Limb (tissue), 2 donors: ENCODE results near the gene ROPN1B.
"Not testable (repeated sequence)": the region's sequence is repeated elsewhere in the genome, so short reads cannot be mapped to it uniquely, and the experiment has no call there.

Experiments used
- DNase-seq, 2 donors: peaks; one replicate each; pipeline ENCODE4 v3.0.0-alpha.2; 2016; ENCODE audit errors: extremely low spot score in 2 of 2

Gene ROPN1B

DNA sequence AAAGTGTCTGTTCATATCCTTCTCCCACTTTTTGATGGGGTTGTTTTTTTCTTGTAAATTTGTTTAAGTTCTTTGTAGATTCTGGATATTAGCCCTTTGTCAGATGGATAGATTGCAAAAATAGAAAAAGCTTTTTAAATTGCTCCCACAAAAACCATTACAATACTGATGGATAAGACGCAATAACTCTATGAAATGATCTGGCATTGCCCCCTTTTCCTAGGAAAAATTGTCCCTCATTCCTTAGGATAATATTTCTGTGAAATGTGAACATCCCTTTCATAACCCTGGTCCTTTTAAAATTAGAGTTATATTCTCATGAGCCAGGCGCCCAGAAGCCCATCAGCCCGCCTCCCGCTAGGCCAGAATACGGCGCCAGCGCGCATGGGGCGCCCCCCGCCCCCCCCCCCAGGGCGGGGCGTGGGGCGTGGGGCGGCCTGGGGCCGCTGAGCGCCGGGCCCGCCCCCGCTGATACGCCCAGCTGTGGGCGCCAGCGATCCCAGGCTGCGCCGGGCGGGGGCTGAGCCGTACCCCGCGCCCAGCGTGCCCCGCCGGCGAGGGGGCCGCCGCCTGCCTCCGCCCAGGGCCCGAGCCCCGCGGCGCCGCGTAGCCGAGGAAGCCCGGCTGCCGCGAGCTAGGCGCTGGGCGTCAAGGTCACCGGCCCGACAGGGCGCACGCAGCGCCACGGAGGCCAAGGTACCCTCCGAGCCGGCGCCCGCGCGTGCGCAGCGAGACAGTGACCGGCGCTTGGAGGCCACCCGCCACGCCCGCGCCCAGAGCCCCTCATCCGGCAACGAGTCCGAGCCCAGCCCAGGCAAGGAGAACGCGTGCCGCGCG is 11.1 kb upstream of the ROPN1B start:
- peak in 1 of 2 donors; percentile 41 for DNase-seq

DNA sequence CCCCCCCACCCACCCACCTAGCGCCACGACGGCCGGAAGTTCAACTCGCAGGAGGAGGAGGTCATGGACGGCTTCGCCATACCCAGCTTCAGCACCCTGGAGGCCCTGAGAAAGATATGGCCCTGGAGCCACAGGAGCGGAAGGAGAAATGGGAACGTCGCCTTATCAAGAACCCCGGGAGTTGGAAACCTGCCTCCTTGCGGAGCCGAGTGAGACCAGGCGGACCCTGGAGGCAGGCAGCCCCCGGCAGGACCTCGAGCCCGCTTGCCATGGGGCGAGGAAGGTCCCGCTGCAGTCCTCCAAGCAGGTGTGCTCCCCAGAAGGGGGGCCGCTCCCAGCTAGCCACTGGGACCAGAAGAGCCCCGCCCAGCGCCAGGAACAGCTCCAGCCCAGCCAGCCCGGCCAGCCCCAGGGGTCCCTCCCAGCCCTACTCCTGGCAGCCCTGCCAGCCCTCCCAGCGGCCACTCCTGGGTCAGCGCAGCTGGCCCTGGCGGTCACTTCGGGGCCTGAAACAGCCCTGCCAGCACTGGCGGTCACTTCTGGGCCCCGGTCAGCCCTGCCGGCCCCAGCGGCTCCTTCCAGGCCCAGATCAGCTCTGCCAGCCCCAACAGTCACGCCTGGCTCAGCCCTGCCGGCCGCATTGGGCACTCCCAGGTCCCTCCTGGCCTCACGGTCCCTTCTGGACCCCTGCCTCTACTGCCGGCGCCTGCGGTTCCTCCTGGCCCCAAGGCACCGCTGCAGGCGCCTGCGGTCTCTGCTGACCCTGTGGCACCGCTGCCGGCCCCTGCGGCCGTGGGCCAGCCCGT is 10.3 kb upstream of the ROPN1B start:
- DNase-seq, result peak in 1 of 2 donors; percentile 28

DNA sequence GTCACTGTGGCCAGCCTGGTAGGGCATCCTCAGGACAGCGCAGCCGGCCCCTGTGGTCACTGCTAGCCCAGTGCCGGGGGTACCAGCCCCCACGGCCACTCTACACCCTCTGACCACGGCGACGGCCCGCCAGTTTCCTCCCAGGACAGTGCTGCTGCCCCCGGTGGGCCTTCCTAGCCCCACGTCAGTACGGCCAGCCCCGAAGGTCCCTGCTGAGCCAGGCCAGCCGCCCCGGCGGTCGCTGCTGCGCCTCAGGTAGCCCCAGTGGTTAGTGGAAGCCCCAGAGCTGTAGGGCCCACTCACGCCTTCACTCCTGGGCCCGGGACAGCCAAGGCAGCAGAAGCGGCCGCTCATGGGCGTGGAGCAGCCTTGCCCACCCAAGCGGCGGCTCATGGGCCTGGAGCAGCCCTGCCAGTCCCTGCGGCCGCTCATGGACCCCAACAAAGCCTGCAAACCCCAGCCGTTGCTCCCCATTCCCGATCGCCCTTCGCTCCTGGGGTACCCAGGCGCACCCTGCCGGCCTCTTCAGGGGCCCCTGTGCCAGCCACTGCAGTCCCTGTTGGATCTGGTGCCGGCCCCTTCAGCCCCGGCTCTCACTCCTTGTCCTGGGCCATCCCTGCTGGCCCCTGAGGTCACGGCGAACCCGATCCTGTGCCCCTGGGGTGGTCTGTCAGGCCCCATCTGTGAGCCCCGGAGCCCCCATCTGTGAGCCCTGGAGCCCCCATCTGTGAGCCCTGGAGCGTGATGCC is 9.5 kb upstream of the ROPN1B start:
- peak in 1 of 2 donors; percentile 30 for DNase-seq

DNA sequence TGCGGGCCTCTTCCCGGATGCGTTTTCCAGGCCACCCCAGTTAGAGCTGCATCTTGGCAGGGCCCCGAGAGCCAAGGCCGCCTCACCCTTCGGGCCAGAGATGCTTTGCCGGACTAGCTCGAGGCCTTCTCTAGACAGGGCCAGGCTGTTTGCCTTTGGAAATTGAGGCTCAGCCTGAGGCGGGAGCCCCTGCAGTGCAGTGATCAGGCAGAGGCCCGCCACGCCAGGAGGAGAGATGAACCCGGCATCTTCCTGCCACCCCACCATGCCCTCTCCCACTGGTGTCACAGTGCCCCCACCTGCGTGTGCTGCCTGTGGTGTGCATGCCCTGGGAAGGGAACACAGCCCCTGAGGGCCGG is 8.9 kb upstream of the ROPN1B start:
- DNase-seq, result no peak

DNA sequence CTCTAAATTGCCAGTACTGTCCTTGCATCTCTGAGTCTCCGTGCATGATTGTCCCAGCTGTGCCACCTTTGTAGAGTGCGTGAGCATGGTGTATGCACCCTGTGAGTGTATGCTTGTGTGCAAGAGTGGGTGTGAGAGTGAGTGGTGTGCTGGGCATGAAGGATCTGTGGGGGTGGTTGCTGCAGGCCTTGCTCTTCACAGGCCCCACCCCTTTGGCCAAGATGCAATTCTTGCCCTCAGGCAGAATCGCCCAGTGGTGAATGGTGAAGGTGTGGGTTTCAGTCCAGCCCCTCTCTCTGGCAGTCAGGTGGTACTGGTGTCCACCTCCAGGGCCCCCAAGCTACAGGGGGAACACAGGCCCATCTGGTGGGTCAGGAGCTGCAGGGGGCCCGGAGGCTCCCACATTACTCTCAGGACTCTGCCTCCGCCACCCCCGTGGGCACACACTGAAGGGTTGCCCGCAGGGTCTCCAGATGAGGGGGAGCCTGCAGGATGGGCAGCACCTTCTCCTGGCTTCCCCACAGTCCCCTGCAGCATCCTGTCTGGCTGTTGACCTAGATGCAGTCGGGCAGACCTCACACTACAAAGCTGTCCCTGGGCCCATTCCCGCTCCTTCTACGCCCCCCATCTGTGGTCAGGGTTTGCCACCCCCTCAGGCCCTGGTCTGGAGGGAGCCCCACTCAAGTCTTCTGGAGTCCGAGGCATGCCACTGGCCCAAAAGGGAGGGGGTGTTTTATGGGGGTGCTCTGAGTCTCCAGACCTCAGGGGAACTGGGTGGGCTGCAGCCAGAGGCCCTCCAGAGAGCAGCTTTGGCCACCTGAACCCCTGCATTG is 8.3 kb upstream of the ROPN1B start:
- no peak for DNase-seq

DNA sequence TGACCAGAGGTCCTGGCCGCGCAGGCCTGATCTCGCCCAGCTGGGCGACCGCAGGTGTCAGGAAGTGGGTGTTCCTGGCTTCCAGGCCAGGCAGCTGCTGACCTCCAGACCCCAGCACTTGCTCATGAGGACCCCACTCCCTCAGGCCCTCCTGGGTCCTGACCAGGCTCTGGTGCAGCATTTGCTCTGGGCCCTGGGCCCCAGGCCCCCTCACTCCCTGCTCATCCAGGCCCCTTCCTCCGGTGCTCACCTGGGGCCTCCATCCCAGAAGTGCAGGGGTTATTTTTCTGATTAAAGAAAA is 7.7 kb upstream of the ROPN1B start:
- no peak for DNase-seq

DNA sequence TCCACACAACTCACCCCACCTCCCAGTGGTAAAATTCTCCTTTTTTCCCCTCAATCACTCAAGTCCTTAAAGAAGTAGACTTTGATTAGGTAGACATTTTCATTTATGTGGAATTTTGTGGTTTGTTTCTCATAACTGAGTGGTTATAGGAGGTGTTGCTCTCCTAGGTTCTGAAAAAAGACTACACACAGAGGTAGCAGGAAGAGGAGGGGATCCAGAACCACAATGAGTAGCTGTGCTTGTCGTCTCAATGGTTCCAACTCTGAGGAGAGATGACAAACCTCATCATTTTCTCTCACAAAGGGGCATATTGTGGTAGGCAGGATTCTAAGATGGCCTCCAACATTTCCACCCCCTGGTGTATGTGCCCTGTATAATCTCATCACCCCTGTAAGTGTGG is 5.1 kb upstream of the ROPN1B start:
- not testable (repeated sequence) for DNase-seq

DNA sequence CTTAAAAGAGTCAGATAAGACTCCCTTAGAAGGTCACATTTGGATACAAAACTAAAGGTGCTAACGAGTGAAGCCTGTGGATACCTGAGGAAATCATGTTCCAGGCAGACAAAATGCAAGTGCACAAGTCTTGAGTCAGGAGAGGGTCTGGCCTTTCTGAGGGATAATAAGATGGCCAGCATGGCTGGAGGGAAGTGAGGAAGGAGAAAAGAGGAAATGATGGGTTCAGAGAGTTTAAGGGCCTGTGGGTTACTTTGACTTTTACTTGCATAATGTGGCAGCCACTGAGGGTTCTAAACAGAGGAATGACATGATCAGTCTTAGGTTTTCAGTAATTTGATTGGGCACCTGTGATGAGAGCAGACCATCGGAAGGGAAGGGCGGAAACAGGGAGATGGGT is 3.5 kb upstream of the ROPN1B start:
- DNase-seq, result no peak

DNA sequence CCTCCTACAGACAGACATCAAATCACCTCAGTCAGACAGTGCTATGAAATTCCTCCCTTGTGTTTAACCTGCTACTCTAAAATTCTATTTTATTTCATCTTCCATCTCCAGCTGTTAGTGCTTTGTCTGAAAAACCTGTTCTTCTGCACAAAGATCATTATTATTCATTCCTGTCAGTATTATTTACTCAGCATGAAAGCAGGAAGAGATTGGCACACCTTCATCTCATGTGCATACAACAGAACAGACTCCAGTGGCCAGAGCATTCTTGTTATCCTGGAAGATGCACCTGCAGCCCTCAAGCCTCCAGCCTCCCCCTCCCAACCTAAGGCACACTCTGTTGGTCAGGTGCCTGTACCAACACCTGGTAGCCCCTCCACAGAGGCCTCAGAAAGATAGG is 1.8 kb upstream of the ROPN1B start:
- DNase-seq, result no peak

DNA sequence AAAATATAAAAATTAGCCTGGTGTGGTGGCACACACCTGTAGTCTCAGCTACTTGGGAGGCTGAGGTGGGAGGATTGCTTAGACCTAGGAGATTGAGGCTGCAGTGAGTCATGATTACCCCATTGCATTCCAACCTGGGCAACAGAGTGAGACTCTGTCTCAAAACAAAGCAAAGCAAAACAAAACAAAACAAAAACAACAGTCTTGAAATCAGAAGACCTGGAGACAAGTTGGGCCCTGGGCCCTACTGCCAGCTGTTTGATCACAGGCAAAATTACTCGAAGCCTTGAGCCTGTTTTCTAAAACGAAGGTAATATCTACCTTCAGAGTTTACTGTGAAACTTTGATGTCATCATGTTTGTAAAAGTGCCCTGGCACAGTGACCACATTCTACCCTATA is 857 bp upstream of the ROPN1B start:
- not testable (repeated sequence) for DNase-seq

DNA sequence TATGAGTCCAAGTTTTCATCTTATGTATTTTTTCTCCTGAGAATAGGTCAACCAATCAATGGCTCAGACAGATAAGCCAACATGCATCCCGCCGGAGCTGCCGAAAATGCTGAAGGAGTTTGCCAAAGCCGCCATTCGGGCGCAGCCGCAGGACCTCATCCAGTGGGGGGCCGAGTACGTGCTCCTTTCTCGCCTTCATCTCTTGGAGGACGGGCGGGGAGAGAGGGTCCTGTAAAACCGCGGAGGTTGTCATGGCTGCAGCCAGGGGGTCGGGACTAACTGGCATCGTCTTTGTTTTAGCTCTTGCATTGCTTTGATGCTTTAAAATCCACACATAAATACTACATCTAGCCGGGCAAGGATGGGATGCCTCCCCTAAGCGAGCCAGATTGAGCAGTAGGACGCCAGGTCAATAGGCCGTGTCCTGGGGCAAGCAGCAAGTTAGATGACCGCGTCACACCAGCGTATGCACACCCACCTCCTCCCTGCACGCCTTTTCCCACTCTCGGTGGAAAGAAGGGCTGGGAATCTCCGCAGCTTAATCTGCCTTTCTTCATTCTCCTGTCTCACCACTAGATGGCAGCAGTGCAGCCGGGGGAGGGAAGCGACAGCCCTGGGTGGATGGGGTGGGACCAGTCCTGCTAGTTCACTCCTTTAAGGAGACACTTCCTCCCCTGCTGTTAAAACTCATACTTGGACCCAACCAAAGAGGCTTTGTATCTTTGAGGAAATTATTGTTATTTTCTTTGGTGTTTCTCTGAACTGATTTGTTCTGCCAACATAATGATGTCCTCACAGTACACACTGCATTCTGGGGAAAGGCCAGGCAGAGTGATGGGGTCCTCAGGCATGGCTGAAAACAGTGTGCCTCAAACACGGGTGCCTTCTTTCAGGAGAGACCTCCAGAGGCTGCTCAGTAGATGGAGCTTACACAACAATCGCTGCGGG is 3.3 kb downstream of the ROPN1B start:
- DNase-seq, result peak; percentile 21 to 64

DNA sequence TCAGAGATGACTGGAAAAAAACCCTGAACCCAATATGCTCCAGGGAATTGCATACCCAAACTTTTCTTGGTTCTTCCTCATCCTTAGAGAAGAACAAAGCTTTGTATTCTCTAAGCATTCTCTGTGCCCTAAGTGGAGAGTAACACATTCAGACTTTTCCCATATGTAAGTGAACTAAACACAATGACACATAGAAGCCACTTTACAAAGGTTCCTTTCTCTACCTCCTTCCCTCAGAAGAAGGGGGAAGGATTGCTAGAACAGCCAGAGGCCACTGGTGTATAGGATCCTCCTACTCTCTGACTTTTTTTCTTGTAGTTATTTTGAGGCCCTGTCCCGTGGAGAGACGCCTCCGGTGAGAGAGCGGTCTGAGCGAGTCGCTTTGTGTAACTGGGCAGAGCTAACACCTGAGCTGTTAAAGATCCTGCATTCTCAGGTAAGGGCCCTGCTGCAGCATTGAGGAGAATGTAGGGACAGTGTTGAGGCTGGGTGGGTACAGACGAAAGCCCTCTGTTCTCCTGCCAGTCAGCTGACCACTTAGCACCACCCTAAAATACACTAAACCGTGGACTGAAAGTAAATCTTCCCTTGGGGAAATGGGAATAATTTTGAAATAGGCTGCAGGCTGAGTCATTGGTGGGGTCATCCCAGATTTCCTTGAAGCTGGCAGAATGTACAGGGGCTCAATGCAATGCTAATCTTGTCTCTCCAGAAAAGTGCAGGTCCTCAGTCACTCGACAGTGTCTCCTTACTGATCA is 6.4 kb downstream of the ROPN1B start:
- not testable (repeated sequence) for DNase-seq

DNA sequence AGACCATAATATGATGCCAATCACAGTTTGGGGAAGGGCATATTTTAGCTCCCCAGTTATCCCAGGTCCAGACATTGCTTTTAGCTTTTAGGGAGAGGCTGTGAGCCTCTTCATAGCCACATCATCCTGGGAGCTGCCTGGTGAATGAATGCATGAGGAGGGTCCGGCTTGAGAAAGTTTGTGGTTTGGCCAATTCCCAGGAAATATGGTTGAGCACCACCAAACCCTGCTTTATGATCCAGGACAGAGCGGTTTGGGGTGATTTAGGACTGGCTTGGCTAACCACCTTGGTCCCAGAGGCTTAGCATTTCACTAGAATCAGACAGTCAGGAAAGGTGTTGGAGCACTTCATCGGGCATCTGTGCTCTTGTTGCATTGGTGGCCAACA is 7.0 kb downstream of the ROPN1B start:
- not testable (repeated sequence) for DNase-seq

DNA sequence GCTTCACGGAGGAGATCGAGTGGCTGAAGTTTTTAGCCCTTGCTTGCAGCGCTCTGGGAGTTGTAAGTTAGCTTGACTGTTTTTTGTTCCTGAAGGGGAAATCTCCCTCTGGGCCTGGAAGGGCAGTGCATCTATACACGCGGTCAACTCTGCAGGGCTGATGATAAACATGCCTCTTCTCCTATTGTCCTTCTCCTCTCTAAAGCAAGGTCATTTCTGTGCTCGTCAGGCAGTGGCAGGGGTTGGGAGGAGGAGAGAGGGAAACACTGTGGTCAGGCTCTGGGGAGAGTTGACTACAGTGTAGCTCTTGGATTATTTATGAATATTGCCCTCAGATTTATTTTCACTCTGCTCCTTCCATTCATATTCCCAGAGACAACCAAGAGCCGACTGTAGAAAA is 8.1 kb downstream of the ROPN1B start:
- not testable (repeated sequence) for DNase-seq

DNA sequence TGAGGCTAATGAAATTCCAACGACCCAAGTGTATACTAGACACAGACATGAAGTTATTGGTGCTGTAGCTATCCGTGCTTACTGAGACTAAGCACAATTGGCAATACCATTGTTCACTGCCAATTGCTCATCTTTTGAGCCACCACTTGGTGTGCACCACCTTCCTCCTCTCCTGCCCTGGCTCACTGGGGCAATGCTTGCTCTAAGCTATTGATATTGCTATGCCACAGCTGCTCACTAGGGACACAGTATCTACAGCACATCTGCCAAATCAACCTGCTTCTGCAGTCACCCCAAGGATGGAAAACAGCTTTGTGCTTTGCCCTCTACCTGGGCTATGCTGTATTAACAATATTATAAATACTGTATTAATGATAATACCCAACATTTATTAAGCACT is 16.0 kb downstream of the ROPN1B start:
- not testable (repeated sequence) for DNase-seq

DNA sequence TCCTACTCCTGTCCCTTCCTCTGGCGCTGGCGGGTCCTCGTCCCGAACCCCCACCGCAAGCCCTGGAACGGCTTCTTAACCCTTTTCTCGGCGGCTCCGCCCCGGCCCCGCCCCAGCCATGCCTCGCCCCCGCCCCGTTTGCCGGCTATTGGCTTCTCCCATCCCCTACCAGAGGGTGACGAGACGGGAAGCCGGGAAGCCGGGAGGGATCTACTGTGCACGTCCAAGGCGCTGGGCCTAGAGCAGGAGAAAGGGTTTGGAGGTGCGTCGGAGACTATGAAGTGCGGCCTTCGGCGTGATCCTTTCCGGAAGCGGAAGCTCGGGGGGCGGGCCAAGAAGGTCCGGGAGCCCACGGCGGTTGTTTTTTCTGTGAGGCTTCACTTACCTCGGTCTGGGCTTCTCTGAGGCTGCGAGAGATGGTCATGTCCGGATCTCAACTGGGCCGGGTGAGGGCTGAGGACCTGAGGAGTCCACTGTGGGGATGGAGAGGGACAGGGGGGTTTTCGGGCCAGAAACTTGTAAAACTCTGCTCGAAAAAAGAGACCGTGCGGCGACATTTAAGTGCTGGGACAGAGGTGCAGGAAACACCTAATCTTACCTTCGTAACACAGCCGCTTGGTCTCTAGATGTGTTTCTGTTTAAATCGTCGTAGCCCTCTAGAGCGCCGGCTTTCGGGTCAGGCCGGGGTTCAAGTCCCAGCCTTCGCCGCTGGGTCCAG is 21.4 kb downstream of the ROPN1B start:
- peak; percentile 91 to 94 for DNase-seq

DNA sequence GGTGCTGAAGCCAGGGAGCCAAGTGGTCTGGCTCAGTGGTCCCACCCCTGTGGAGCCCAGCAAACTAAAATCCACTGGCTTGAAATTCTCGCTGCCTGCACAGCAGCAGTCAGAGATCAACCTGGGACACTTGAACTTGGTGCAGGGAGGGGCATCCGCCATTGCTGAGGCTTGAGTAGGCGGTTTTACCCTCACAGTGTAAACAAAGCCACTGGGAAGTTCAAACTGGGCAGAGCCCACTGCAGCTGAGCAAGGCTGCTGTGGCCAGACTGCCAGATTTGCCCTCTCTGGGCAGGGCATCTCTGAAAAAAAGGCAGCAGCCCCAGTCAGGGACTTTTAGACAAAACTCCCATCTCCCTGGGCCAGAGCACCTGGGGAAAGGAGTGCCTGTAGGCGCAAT is 27.8 kb downstream of the ROPN1B start:
- not testable (repeated sequence) for DNase-seq

DNA sequence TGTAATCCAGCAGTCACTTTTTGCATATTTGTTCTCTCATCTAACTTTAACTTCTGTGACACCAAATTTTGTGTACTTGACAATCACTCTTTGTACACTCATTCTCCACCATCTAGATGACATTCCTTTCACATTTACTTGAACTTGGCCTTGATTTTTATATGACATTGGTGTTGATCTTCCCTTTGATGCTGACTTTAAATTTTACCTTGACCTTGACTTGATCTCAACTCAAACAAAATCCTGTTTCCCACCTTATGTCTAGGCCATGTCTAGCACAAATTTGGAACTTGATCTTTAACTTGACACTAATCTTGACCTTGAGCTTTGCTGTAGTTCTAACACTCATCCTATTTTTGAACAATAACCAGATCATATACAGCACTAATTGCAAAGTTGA is 33.2 kb downstream of the ROPN1B start:
- no peak for DNase-seq
